Mucosa of descending colon (tissue), 3 donors: ENCODE data around the gene MYBBP1A. TPM values are rescaled to one million over a fixed set of nuclear protein-coding genes. Genes with fewer than 3 reads are reported as not detected.

Experiments
- ATAC-seq: fragments of 200-7000 bp; cut with Tn5 transposase; one replicate; pipeline ENCODE4 v1.9.1; 2020; ENCODE audit warnings: mild to moderate bottlenecking, moderate library complexity
- DNase-seq, 3 donors: peaks; one replicate each; pipeline ENCODE4 v3.0.0-alpha.2; 2020
- H3K36me3 ChIP-seq: fragments of 200-600 bp; one replicate; pipeline ENCODE4 v1.8.0; 2021; ENCODE audit warnings: low read depth, mild to moderate bottlenecking
- H3K4me1 ChIP-seq: fragments of 200-600 bp; one replicate; pipeline ENCODE4 v1.8.0; 2021; ENCODE audit warnings: low read depth, mild to moderate bottlenecking
- H3K4me3 ChIP-seq: fragments of 200-600 bp; one replicate; pipeline ENCODE4 v1.8.0; 2021; ENCODE audit warnings: mild to moderate bottlenecking
- H3K9me3 ChIP-seq: fragments of 200-600 bp; one replicate; pipeline ENCODE4 v1.8.0; 2021; ENCODE audit warnings: mild to moderate bottlenecking
- intact Hi-C, 2 donors: fragments of 100-400 bp; cut with DNase I in 1 of 2; cut with micrococcal nuclease in 1 of 2; formaldehyde crosslinking; loops; one replicate each; pipeline versions ENCODE4 v1.11.0 to v1.11.1; 2022; cut with DNase I, micrococcal nuclease
- total RNA-seq, 3 donors: library from RNA; stranded (reverse); fragmentation: NEBNext Ultra II Directional in 2 of 3; extraction: Animal tissue kit (Norgen Biotek cat#: 25700) in 2 of 3; gene quantifications; one replicate each; pipeline versions ENCODE4 v1.2.1 to v1.2.4, GENCODE V29; 2021 to 2023
- TF ChIP-seq, protein P1 (sequence below): fragments of 200-600 bp; IDR thresholded peaks from one replicate; pipeline ENCODE4 v1.8.0; 2022; ENCODE audit warnings: antibody characterized with exemption, mild to moderate bottlenecking
- donor health status: DM: no; HTN: no; CAD: no; lungs with moderate emphysema.
- donor health status: DM: no; HTN: no; CAD: no.
- donor health status: DM: no; HTN: yes; CAD: no.

The MYBBP1A gene
- total RNA-seq, 3 donors from 2014 or later, result 32.7 to 41.4 (median 36.7) TPM

DNA sequence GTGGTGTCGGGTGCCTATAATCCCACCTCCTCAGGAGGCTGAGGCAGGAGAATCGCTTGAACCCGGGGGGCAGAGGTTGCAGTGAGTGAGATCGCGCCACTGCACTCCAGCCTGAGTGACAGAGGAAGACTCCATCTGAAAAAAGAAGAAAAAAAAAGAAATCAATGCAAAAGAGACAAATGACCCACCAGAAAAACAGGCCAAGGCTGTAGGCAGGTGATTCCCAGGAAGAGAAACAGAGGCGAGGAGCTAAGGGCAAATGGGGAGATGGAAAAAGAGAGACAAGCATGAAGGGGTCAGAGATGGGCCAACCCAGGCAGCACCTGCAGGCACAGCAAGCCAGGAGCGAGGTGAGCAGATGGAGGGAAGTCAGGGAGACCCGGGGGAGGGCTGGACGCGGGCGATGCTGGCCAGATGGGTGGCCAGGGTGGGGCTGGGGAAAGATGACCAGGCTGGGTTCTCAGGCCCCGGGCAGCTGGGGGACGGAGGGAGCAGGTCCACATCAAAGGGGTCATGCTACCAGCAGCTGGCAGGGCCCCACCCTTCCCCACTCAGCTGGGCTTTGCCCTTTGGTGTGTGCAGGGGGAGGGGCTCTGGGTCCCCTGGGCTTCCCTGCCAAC lies 25.5 kb downstream of the MYBBP1A start:
- DNase-seq (no peak), ATAC-seq (no peak)
- Histone ChIP-seq H3K9me3 (no peaks in the 10 kb centered on the region), H3K4me1 (peaks cover 9% of the 10 kb centered on the region), H3K4me3 (no peak overlapping the region), H3K36me3 (no peaks in the 10 kb centered on the region)
- intact Hi-C loops, result no loop called here
- TF ChIP-seq, protein P1, sequence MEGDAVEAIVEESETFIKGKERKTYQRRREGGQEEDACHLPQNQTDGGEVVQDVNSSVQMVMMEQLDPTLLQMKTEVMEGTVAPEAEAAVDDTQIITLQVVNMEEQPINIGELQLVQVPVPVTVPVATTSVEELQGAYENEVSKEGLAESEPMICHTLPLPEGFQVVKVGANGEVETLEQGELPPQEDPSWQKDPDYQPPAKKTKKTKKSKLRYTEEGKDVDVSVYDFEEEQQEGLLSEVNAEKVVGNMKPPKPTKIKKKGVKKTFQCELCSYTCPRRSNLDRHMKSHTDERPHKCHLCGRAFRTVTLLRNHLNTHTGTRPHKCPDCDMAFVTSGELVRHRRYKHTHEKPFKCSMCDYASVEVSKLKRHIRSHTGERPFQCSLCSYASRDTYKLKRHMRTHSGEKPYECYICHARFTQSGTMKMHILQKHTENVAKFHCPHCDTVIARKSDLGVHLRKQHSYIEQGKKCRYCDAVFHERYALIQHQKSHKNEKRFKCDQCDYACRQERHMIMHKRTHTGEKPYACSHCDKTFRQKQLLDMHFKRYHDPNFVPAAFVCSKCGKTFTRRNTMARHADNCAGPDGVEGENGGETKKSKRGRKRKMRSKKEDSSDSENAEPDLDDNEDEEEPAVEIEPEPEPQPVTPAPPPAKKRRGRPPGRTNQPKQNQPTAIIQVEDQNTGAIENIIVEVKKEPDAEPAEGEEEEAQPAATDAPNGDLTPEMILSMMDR, result no peak

DNA sequence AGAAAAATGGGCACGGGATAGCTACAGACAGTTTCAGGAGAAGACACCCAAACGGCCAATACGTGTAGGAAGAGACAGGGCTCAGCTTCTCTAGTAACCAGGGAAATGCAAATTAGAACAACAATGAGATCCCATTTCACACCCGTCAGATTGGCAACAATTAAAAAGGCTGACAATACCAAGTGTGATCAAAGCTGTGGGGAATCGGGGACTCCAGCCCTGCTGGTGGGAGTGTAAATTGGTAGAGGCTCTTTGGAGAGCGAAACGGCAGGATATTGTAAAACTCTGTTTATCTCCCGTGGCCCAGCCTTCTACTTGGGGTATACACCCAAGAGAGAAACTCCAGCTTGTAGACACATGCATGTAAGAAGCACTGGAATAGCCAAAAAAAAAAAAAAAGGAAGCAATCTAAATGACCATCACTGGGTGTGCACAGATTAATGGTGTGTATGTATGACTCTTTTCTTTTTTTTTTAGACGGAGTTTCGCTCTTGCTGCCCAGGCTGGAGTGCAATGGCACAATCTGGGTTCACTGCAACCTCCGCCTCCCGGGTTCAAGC lies 27.5 kb downstream of the MYBBP1A start:
- TF ChIP-seq, protein P1, result no peak
- Histone ChIP-seq H3K9me3 (no peaks in the 10 kb centered on the region), H3K4me1 (no peaks in the 10 kb centered on the region), H3K4me3 (no peak overlapping the region), H3K36me3 (no peaks in the 10 kb centered on the region)
- intact Hi-C loops, result no loop called here
- ATAC-seq (no peak), DNase-seq (no peak)

DNA sequence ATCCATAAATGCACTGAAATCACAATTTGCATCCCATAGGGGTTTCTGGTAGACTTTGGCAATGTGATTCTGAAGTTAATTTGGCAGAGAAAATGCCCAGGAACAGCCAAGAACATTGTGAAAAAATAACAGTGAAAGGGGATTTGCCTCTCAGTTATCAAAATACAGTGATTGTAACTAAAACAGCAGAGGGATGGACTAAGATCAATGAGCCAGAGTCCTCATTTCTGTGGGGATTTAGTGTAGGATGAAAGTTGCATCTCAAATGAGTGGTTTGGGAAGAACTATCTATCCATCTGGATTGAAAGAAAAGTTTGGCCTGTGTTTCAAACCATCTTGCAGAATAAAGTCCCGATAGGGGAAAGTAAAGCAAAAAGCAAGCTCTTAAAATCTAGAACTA lies 28.1 kb downstream of the MYBBP1A start:
- intact Hi-C loops, result no loop called here
- no peak overlapping the region for H3K4me3 ChIP-seq
- TF ChIP-seq, protein P1, result no peak
- no peaks in the 10 kb centered on the region for H3K4me1 ChIP-seq
- ATAC-seq (no peak), DNase-seq (no peak)
- H3K9me3 ChIP-seq, result no peaks in the 10 kb centered on the region
- no peaks in the 10 kb centered on the region for H3K36me3 ChIP-seq

DNA sequence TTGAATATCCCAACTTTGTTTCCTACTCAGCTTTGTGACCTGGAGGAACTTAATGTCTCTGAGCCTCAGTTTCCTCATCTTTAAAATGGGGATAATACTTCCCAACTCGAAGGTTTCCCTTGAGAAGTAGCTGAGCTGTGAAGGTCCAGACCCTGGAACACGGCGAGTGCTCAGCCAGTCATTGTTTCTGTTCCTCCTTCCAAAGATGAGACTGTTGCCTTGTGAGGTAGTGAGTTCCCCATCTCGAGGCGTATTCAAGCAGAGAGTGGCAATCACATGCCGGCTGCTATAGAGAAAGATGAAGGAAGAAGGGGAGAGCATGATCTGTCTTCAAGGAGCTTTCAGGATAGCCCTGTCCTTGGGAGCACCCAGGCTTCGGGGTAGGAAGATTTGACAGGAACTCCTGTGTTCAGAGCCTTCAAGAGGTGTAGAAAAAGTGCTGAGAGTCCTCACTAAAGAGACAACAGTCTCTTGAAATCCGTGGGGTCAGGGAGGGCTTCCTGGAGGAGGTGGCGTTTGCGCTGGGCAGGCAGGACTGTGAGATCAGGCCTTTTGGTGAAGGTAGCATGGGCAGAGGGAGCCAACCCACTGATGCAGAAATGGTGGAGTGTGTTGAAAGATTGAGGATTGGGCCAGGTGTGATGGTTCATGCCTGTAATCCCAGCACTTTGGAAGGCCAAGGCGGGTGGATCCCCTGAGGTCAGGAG lies 29.3 kb downstream of the MYBBP1A start:
- intact Hi-C loops, result no loop called here
- Histone ChIP-seq H3K4me3 (no peak overlapping the region), H3K4me1 (no peaks in the 10 kb centered on the region), H3K9me3 (no peaks in the 10 kb centered on the region), H3K36me3 (no peaks in the 10 kb centered on the region)
- ATAC-seq (no peak), DNase-seq (no peak)
- TF ChIP-seq, protein P1, result no peak

DNA sequence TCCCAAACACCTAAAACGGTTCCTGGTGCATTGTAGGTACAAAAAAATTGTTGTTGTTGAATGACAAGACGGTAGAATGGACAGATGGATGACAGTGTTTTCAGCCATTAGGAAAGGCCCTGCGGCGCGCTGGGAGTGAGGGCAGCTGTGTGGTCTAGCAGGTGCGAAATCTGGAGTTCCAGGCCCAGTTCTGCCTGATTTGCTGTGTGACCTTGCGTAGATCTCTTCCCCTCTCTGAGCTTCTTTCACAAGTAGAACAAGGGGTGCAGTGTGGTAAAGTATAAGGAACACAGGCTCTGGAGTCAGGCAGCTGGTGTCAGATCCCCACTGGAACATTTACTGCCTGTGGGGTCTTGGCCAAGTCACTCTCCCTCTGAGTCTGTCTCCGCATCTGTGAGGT lies 31.2 kb downstream of the MYBBP1A start:
- ATAC-seq (no peak), DNase-seq (no peak)
- intact Hi-C loops, result no loop called here
- no peaks in the 10 kb centered on the region for H3K36me3 ChIP-seq
- H3K9me3 ChIP-seq, result no peaks in the 10 kb centered on the region
- no peak overlapping the region for H3K4me3 ChIP-seq
- TF ChIP-seq, protein P1, result no peak
- H3K4me1 ChIP-seq, result no peaks in the 10 kb centered on the region
